ENCODE measurements around the gene GPD2. TPM values are rescaled to one million over a fixed set of nuclear protein-coding genes. Genes with fewer than 3 reads are reported as not detected.

GPD2 gene
- polyA plus RNA-seq, 4 donors, result 18.5 to 22.2 (median 20.6) TPM

DNA sequence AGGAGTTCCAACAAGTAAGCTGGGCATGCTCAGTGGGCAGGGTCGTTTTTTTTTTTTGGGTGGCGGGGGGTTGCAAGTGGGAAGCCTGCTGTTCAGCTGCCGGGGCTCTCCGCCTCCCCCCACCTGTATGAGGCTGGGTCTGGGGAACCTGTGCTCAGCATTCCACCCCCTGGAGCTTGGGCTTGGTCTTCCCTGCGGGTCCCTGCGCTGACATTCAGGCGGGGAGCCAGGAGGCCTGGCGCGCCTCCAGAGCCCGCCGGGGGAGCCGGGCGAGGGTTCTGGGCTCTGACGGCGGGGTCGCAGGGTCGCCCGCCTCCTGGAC lies 822 bp upstream of the GPD2 start:
- DNase-seq (ENCODE audit: low read depth in 4 of 4, low spot score in 2 of 4), result no peak

DNA sequence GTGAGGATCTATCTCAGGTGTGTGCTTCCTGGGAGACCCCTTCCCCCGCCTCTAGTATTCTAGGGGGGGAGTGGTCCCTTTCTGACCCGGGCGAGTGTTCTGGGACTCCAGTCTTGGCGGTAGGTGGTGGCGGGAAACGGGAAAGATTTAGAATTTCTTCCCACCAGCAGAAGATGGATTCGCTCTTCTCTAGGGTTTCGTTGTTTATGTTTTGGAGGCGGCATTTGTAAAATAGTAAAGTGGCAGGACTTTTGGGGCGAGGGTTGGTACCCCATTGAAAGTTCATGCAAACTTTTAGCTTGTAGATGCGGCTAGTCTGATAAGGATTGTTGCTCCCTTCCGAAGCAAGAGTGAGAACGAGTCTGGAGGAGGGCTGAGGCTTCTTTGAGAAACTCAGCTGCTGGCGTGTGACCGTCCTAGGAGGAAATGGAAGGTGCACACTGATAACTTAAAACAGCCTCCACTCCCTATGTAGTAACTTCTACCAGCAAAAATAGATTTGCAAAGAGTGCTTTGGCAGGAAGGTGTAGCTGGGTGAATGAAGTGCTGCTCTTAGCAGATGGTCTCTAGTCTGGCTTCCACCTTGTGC lies 412 bp downstream of the GPD2 start:
- DNase-seq (ENCODE audit: low read depth in 4 of 4, low spot score in 2 of 4), result peak; percentile 18 to 29 (median 22)

- DNase-seq (ENCODE audit: low read depth in 4 of 4, low spot score in 2 of 4), result no peak
Observed at GRCh38 chr2:156437272-156437930, 1.2 kb downstream of the GPD2 start.

GRCh38 chr2:156437931-156438410 lies 1.8 kb downstream of the GPD2 start:
- DNase-seq (ENCODE audit: low read depth in 4 of 4, low spot score in 2 of 4), result no peak

- no peak for DNase-seq (ENCODE audit: low read depth in 4 of 4, low spot score in 2 of 4)
Observed at GRCh38 chr2:156443089-156443488, 6.9 kb downstream of the GPD2 start.

DNA sequence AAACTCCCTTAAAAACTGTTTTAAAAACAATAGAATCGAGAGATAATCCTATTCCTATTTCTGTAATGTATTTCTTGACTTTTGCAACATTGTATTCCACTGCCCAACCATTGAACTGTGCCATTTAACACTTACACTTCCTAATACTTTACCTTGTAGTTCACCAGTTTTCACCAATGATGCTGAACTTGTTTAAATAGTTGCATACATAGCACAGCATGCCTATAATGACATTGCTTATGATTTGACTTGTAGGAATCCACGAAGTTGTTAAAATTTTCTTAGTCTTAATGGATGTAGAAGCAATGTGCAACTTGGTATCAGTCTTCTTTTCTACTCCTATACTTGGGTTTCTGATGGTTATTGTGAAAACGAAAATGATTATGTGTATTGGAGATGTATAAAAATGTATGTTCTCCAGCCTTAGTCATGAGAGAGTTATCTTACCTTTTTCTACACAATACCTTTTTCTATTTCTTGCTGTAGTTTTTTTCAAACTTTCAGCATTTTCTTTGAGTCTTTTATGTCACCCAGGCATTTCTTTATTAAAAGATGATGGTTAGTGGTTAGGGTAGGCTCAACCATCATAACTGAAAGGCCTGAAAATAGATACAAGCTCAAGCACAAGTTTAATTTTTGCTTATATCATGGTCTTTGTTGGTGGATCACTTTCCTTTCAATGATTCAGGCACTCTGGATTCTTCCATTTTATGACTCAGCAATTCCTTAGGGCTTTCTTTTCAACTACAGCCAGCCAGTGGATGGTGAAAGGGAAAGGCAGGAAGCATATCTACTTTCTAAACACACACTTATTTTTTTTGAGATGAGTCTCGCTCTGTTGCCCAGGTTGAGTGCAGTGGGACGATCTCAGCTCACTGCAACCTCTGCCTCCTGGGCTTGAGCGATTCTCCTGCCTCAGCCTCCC lies 9.4 kb downstream of the GPD2 start:
- DNase-seq (ENCODE audit: low read depth in 4 of 4, low spot score in 2 of 4), result no peak

DNA sequence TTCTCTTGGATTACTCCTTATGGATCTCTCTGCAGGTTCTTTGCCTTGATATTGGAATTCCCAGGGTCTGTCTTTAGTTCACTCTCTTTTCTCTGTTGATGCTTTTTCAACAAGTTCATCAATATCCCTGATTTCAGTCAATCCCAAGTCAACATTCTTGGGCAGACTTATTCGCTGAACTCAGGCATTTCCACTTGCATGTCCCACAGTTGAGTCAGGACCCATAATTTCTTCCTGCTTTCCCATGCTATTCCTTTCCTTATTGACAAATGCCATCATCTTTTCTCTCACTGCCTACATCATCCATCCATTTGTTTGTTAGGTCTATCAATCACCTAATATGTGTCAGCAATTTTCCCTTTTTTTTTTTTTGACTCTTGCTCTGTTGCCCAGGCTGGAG lies 11.6 kb downstream of the GPD2 start:
- DNase-seq (ENCODE audit: low read depth in 4 of 4, low spot score in 2 of 4), result no peak

- DNase-seq (ENCODE audit: low read depth in 4 of 4, low spot score in 2 of 4), result no peak
Observed at GRCh38 chr2:156448766-156449165, 12.6 kb downstream of the GPD2 start.

GRCh38 chr2:156452971-156453370 lies 16.8 kb downstream of the GPD2 start:
- no peak for DNase-seq (ENCODE audit: low read depth in 4 of 4, low spot score in 2 of 4)

- no peak for DNase-seq (ENCODE audit: low read depth in 4 of 4, low spot score in 2 of 4)
Observed at GRCh38 chr2:156455361-156455975, 19.3 kb downstream of the GPD2 start.

- no peak for DNase-seq (ENCODE audit: low read depth in 4 of 4, low spot score in 2 of 4)
Observed at GRCh38 chr2:156456616-156457015, 20.4 kb downstream of the GPD2 start.

- no peak for DNase-seq (ENCODE audit: low read depth in 4 of 4, low spot score in 2 of 4)
Observed at GRCh38 chr2:156457523-156458517, 21.6 kb downstream of the GPD2 start.

- DNase-seq (ENCODE audit: low read depth in 4 of 4, low spot score in 2 of 4), result no peak
Observed at GRCh38 chr2:156459720-156460119, 23.5 kb downstream of the GPD2 start.

GRCh38 chr2:156464106-156464505 lies 27.9 kb downstream of the GPD2 start:
- no peak for DNase-seq (ENCODE audit: low read depth in 4 of 4, low spot score in 2 of 4)

- DNase-seq (ENCODE audit: low read depth in 4 of 4, low spot score in 2 of 4), result no peak
Observed at GRCh38 chr2:156465573-156465972, 29.4 kb downstream of the GPD2 start.

GRCh38 chr2:156466739-156467405 lies 30.7 kb downstream of the GPD2 start:
- DNase-seq (ENCODE audit: low read depth in 4 of 4, low spot score in 2 of 4), result no peak

DNA sequence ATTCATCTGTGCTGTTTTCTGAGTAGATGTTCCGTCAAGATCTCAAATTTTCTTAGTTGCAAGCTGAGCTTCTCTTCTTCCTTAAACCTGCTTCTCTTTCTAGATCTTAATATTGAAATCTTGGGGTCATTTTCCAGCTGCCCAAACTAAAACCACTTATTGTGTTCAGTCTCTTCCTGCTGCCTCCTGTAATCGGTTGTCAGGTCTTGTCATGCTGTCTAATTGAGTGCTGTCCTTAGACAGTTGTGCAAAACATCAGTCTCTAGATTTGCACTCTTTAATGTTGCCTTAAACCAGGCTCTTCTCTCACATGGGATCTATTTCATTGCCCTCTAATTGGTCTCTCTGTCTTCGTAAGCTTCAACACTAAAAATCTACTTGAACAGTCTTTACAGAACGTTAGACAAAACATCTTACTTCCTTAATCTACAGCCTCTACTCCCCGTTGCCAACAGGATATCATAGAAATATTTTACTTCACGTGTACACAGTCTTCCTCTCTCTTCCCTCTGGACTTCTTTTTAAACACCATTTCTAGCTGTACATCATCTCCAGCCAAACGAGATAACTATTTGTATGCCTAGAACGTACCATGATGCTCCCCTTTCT lies 34.9 kb downstream of the GPD2 start:
- DNase-seq (ENCODE audit: low read depth in 4 of 4, low spot score in 2 of 4), result no peak

- no peak for DNase-seq (ENCODE audit: low read depth in 4 of 4, low spot score in 2 of 4)
Observed at GRCh38 chr2:156471762-156472161, 35.6 kb downstream of the GPD2 start.

- DNase-seq (ENCODE audit: low read depth in 4 of 4, low spot score in 2 of 4), result no peak
Observed at GRCh38 chr2:156472686-156473085, 36.5 kb downstream of the GPD2 start.
